Measurements from ENCODE around the gene IDI2.
A peak's percentile ranks its signal among the peaks of the same experiment; 100 is the strongest.

Gene IDI2

DNA sequence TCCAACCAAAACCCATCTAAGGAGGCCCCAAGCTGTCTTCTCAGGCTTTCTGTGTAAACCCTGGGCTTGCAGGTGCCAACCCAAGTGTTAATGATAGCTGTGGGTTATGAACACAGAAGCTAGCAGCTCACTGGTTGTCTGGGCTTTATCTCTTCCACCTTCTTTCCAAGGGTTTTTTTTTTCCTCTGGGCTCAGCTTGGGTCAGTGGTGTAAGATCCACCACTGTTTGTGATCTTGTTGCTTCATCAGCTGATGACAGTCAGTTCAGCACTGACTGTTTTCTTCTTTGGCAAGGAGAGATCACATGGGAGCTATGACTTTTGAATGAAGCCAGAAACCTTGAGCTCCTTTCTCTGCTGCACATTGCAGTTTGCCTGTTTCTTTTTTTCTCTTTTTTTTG, 32.8 kb downstream of the IDI2 start:
- H3K36me3 ChIP-seq (ENCODE audit: insufficient read depth, low read length), result peaks cover 52% of the 10 kb centered on the region
- H3K4me1 ChIP-seq (ENCODE audit: insufficient read depth, low read length), result peaks cover 9% of the 10 kb centered on the region
- no peaks in the 10 kb centered on the region for H3K9me3 ChIP-seq (ENCODE audit: low read length)
- H2AFZ ChIP-seq (ENCODE audit: low read depth, low read length), result no peak overlapping the region
- no peaks in the 10 kb centered on the region for H3K27me3 ChIP-seq (ENCODE audit: insufficient read depth, low read length)
- H3K4me3 ChIP-seq (ENCODE audit: low read length), result no peak overlapping the region

DNA sequence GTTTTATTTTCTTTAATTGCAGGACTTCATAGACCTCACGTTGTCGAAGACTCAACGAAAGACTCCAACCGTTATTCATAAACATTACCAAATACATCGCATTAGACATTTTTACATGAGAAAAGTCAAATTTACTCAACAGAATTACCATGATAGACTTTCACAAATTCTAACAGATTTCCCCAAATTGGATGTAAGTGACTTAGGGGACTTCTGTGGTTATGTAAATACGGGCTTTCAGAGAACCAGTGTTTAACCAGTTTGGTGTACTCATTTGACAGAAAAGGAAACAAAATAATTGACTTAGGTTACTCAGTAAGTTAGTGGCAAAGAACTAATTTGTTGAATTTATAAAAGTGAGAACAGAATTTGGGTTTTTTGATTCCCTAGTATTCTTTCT, 33.2 kb downstream of the IDI2 start:
- Histone ChIP-seq H3K27me3 (ENCODE audit: insufficient read depth, low read length) (no peaks in the 10 kb centered on the region), H3K36me3 (ENCODE audit: insufficient read depth, low read length) (peaks cover 48% of the 10 kb centered on the region), H3K9me3 (ENCODE audit: low read length) (no peaks in the 10 kb centered on the region), H2AFZ (ENCODE audit: low read depth, low read length) (no peak overlapping the region), H3K4me3 (ENCODE audit: low read length) (no peak overlapping the region), H3K4me1 (ENCODE audit: insufficient read depth, low read length) (peaks cover 11% of the 10 kb centered on the region)

DNA sequence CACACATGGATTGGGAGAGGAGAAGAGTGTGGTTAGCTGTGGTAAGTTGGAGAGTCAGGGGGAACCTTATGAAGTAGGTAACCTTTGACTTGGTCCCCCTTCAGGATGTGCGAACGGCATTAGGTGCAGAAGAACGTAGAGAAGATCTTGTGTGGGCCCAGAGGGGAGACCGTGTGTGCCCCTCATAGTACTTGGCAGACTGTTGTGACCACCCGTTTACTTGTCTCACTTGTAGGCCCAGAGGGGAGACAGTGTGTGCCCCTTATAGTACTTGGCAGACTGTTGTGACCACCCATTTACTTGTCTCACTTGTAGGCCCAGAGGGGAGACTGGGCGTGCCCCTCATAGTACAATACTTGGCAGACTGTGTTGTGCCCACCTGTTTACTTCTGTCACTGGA, 34.9 kb downstream of the IDI2 start:
- H3K9me3 ChIP-seq (ENCODE audit: low read length), result no peaks in the 10 kb centered on the region
- H2AFZ ChIP-seq (ENCODE audit: low read depth, low read length), result no peak overlapping the region
- no peaks in the 10 kb centered on the region for H3K27me3 ChIP-seq (ENCODE audit: insufficient read depth, low read length)
- peaks cover 17% of the 10 kb centered on the region for H3K4me1 ChIP-seq (ENCODE audit: insufficient read depth, low read length)
- peaks cover 32% of the 10 kb centered on the region for H3K36me3 ChIP-seq (ENCODE audit: insufficient read depth, low read length)
- H3K4me3 ChIP-seq (ENCODE audit: low read length), result no peak overlapping the region

DNA sequence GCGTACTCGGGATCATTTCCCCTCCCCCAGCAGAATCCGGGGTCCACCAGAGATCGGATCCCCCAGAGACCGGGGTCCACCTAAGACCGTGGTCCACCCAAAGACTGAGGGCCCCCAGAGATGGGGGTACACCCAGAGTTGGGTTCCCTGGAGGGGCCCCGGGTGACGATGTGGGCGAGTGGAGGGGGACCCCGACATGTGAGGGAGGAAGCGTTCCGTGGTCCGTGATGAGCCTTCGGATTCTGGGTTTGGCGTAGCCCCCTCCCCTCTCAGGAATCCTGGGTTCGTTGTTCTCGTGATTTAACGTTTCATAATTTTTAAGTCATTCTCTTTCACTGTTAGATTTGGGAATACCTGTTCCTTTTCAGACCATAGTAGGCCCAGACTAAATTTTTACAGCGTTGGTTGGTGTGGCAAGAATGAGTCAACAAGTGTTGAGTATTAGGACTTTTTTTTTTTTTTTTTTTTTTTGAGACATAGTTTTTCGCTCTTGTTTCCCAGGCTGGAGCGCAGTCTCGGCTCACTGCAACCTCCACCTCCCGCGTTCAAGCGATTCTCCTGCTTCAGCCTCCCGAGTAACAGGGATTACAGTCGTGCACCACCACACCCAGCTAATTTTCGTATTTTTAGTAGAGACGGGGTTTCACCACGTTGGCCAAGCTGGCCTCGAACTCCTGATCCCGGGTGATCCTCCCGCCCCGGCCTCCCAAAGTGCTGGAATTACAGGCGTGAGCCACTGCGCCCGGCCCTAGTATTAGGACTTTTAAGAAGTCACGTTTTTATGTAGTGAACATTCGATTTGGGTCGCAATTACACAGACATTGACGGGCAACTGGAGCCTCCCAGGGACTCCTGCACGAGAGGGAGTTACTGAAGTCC, 36.8 kb downstream of the IDI2 start:
- Histone ChIP-seq H3K36me3 (ENCODE audit: insufficient read depth, low read length) (peaks cover 18% of the 10 kb centered on the region), H3K4me3 (ENCODE audit: low read length) (peak overlapping the region; percentile 99), H3K9me3 (ENCODE audit: low read length) (no peaks in the 10 kb centered on the region), H3K4me1 (ENCODE audit: insufficient read depth, low read length) (peaks cover 17% of the 10 kb centered on the region), H3K27me3 (ENCODE audit: insufficient read depth, low read length) (no peaks in the 10 kb centered on the region), H2AFZ (ENCODE audit: low read depth, low read length) (peak overlapping the region; percentile 24)

DNA sequence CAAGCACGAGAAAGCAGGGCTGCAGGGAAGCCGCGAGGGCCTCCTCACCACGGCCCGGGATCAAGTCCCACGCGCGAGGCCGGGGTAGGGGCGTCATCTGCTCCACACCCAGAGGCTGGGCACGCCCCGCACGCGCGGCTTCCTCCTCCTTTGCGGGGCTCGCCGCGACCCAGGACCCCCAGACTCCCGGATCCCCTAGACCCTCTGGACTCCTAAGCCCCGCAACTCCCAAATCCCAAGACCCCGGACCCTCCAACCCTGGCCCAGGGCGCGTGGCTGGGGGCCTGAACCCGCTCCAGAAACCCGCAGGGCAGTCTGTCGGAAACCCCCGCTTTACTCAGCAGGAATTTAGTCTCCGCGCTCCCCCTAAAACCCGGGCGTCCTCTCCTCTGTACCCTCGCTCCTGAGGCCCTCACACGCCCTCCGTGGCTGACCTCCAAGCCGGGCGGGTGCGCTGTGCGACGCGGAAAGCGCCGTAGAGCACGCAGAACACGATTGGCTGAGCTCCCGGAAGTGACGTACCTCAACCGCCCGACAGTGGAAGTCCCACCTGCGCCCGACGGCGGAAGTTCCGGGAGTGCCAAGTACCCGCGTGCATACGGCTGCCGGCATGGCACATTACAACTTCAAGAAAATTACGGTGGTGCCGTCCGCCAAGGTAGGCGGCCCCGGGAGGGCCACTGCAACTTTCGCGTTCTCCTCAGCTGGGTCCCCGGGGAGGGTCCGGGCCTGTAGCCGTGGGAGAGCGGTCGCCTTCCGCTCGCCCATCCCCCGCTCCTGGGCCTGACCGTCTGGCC, 37.6 kb downstream of the IDI2 start, which contains the start of gene GTPBP4:
Gene GTPBP4, plus strand, starts transcription at position 565 of the 797 bp plus-strand sequence. Its CDS starts 46 bp downstream, at position 611.
- Histone ChIP-seq H2AFZ (ENCODE audit: low read depth, low read length) (peak within 1 kb of the TSS; percentile 55), H3K9me3 (ENCODE audit: low read length) (no peaks in the 10 kb centered on the region), H3K4me3 (ENCODE audit: low read length) (peak within 1 kb of the TSS; percentile 99), H3K4me1 (ENCODE audit: insufficient read depth, low read length) (peaks cover 17% of the 10 kb centered on the region), H3K27me3 (ENCODE audit: insufficient read depth, low read length) (no peaks in the 10 kb centered on the region), H3K36me3 (ENCODE audit: insufficient read depth, low read length) (peaks cover 11% of the 10 kb centered on the region)

DNA sequence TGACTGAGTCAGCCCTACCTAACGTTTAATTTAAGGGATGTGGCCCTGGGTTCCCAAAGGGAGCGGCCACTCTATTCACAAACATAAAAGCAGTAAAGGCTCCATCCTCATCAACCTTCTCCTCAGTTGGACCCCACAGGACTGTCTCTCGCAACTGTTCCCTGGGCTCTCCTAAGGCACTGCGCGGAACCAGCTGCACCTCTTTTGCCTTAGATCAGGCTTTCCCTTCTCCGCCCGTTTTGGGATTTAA, 38.1 kb downstream of the IDI2 start:
- Histone ChIP-seq H2AFZ (ENCODE audit: low read depth, low read length) (peak overlapping the region; percentile 55), H3K9me3 (ENCODE audit: low read length) (no peaks in the 10 kb centered on the region), H3K4me3 (ENCODE audit: low read length) (peak overlapping the region; percentile 99), H3K36me3 (ENCODE audit: insufficient read depth, low read length) (peaks cover 6% of the 10 kb centered on the region), H3K27me3 (ENCODE audit: insufficient read depth, low read length) (no peaks in the 10 kb centered on the region), H3K4me1 (ENCODE audit: insufficient read depth, low read length) (peaks cover 17% of the 10 kb centered on the region)

DNA sequence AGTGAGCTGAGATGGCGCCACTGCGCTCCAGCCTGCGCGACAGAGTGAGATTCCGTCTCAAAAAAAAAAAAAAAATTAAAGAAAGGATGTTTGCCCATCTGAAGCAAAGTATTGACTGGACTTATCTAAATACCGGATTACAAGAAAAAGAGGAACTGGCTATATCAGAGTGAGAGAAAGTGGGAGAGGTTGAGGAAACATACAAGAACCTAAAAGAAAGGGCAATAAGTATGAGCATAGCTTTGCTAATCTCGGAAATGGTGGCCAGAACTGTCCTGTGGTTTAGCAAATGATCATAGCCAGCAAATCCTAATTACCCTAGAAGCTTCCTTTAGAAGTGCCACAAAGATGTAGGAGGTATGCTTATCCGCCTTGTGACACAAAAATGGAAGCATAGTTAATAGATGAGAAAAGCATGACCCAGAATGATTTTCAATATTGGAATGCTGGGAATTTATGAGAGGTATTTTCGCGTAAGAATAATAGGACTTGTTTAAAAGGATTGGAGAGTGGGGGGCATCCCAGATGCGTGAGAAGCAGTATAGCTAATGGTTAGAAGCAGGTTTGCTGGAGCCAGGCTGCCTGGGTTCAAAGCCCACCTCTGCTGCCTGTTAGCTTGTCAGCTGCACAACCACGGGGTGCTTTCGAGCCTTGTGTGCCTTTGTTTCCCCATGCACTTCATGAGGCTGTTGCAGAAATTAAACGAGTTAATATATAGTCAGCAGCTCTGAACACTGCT, 38.6 kb downstream of the IDI2 start:
- Histone ChIP-seq H3K27me3 (ENCODE audit: insufficient read depth, low read length) (no peaks in the 10 kb centered on the region), H3K4me3 (ENCODE audit: low read length) (peak overlapping the region; percentile 99), H2AFZ (ENCODE audit: low read depth, low read length) (peak overlapping the region; percentile 55), H3K9me3 (ENCODE audit: low read length) (no peaks in the 10 kb centered on the region), H3K36me3 (ENCODE audit: insufficient read depth, low read length) (peaks cover 3% of the 10 kb centered on the region), H3K4me1 (ENCODE audit: insufficient read depth, low read length) (peaks cover 17% of the 10 kb centered on the region)

DNA sequence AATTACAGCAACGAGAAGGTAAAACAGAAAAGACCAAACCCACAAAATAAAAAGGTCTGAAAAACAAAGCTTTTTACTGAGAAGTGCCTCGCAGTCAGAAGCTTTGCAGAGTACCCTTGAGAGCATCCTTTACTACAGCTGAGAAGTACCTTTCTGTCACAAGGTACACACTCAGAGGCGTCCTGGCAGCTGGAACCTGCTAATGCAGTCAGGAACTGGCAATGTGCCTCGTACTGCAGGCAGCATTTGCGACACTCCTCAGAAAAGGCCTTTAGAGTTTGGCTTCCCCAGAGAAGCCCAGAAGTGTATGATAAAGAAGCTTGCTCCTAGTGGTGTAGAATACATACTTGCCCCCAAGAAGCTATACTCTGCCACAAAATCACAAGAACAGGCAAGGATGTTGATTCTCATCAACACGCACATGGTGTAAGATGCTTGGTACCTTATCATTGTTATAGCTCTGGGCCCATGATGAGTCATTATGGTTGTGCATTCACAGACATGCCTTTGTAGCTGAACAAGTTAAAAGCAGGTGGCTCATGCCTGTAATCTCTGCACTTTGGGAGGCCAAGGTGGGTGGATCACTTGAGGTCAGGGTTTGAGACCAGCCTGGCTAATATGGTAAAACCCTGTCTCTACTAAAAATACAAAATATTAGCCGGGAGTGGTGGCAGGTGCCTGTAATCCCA, 39.4 kb downstream of the IDI2 start:
- Histone ChIP-seq H3K4me1 (ENCODE audit: insufficient read depth, low read length) (peaks cover 17% of the 10 kb centered on the region), H3K36me3 (ENCODE audit: insufficient read depth, low read length) (peaks cover 3% of the 10 kb centered on the region), H3K4me3 (ENCODE audit: low read length) (no peak overlapping the region), H2AFZ (ENCODE audit: low read depth, low read length) (no peak overlapping the region), H3K9me3 (ENCODE audit: low read length) (no peaks in the 10 kb centered on the region), H3K27me3 (ENCODE audit: insufficient read depth, low read length) (no peaks in the 10 kb centered on the region)

DNA sequence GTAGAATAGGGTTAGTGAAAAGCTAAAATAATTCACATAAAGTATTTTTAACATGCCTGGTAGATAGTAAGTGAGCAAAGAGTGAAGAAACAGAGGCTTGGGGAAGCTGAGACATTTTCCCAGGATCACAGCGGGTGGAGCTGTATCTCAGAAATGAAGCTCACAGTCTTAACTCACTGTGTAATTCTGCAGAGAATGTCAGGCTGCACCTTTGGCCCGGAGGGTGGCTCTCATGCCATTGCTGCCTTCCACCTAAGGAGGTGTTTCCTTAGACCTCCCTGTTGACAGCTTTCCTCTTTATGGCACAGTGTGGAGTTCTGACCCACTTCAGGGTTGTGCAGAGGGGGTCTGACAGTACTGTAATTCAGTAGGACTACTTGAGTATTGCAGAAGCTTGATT, 40.3 kb downstream of the IDI2 start:
- peaks cover 17% of the 10 kb centered on the region for H3K4me1 ChIP-seq (ENCODE audit: insufficient read depth, low read length)
- no peak overlapping the region for H2AFZ ChIP-seq (ENCODE audit: low read depth, low read length)
- peaks cover 5% of the 10 kb centered on the region for H3K9me3 ChIP-seq (ENCODE audit: low read length)
- no peak overlapping the region for H3K4me3 ChIP-seq (ENCODE audit: low read length)
- H3K27me3 ChIP-seq (ENCODE audit: insufficient read depth, low read length), result no peaks in the 10 kb centered on the region
- H3K36me3 ChIP-seq (ENCODE audit: insufficient read depth, low read length), result no peaks in the 10 kb centered on the region

DNA sequence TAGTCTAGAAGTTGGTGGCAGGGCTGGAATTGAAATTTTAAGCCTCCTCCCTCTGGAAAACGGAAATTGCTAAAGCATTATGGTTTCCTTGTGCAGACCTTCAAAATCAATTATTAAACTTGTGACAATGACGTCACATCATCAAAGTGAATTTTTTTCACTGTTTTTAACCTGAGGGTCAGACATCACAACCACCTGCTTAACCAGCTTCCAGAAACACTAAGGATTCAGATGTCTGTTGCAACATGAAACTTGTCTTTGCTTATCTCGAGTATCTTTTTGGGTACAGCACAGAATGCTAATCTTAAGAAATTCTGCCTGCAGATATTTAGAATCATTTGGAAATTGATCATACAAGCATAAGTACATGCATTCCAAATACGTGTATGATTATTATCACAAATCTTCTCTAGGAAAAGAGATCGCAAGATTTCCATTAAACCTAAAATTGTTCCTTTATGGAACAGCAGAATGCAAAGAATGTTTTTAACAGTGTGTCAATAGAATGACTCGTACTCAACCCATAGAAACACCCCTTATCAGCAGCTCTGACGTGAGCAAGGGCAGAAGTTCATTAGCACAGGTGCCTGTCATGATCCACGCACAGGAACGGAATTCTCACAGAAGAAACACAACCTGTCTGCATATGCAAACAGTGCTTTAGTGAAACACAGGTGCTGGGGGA, 41.5 kb downstream of the IDI2 start:
- Histone ChIP-seq H3K4me1 (ENCODE audit: insufficient read depth, low read length) (peaks cover 10% of the 10 kb centered on the region), H3K36me3 (ENCODE audit: insufficient read depth, low read length) (no peaks in the 10 kb centered on the region), H3K9me3 (ENCODE audit: low read length) (peaks cover 7% of the 10 kb centered on the region), H3K4me3 (ENCODE audit: low read length) (no peak overlapping the region), H2AFZ (ENCODE audit: low read depth, low read length) (no peak overlapping the region), H3K27me3 (ENCODE audit: insufficient read depth, low read length) (no peaks in the 10 kb centered on the region)

DNA sequence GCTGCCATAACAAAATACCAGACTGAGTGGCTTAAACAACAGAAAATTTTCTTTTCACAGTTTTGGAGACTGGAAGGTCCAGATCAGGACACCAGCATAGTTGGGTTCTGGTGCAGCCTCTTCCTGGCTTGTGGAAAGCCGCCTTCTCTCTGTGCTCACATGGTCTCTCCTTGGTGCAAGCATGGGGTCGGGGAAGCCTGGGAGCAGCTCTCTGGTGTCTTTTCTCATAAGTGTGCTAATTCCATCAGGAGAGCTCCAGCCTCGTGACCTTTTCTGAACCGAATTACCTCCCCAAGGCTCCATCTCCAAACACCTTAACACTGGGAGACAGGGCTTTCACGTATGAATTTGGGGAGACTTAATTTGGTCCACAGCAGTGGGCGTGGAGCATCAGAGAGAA, 42.3 kb downstream of the IDI2 start:
- Histone ChIP-seq H2AFZ (ENCODE audit: low read depth, low read length) (no peak overlapping the region), H3K9me3 (ENCODE audit: low read length) (peaks cover 7% of the 10 kb centered on the region), H3K4me1 (ENCODE audit: insufficient read depth, low read length) (peaks cover 8% of the 10 kb centered on the region), H3K4me3 (ENCODE audit: low read length) (no peak overlapping the region), H3K36me3 (ENCODE audit: insufficient read depth, low read length) (no peaks in the 10 kb centered on the region), H3K27me3 (ENCODE audit: insufficient read depth, low read length) (no peaks in the 10 kb centered on the region)

DNA sequence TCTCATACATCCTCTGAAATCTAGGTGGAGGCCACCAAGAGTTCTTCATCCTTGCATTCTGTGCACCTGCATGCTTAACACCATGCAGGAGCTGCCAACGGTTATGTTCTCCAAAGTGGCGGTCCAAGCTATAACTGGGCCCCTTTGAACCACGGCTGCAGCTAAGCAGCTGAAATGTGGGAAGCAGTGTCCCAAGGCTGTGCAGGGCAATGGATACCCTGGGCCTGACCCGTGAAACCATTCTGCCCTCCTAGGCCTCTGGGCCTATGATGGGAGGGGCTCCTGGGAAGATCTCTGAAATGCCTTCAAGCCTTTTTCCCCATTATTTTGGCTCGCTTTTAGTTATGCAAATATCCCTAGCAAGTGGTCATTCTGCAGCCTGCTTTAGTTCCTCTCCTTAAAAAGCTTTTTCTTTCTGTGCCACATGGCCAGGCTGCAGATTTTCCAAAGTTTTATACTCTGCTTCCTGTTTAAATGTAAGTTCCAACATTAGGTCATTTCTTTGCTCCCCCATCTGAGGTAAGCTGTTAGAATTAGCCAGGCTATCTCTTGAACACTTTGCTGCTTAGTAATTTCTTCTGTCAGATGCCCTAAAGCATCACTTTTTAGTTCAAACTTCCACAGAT, 45.1 kb downstream of the IDI2 start:
- H2AFZ ChIP-seq (ENCODE audit: low read depth, low read length), result no peak overlapping the region
- H3K9me3 ChIP-seq (ENCODE audit: low read length), result peaks cover 10% of the 10 kb centered on the region
- H3K27me3 ChIP-seq (ENCODE audit: insufficient read depth, low read length), result no peaks in the 10 kb centered on the region
- H3K4me1 ChIP-seq (ENCODE audit: insufficient read depth, low read length), result no peaks in the 10 kb centered on the region
- H3K36me3 ChIP-seq (ENCODE audit: insufficient read depth, low read length), result no peaks in the 10 kb centered on the region
- no peak overlapping the region for H3K4me3 ChIP-seq (ENCODE audit: low read length)
